Measurements from ENCODE around the gene TRAF5.
"Not testable (repeated sequence)": the region's sequence is repeated elsewhere in the genome, so short reads cannot be mapped to it uniquely, and the experiment has no call there.

TRAF5 gene

DNA sequence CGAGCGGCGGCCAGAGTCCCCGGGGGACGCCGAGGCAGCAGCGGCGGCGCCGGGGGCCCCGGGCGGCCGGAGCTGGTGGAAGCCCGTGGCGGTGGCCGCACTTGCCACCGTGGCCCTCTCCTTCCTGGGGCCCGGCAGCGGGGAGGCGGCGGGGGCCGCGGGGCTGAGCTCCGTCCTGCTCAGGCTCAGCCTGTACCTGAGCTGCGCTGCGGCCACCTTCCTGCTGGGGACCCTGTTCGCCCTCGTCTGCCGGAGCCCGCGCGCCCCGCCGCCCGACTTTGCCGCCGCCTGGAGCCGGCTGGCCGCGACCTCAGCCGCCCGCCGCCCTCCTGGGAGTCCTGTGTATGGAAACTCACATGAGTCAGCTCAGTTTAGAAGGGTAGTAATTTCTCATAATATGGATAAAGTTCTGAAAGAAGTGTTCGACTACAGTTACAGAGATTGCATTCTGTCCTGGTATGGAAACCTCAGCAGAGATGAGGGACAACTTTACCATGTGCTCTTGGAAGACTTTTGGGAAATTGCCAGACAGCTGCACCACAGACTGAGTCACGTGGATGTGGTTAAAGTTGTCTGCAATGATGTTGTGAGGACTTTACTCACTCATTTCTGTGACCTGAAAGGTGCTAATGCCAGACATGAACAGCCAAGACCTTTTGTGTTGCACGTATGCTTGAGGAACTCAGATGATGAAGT, 90.1 kb downstream of the TRAF5 start:
- in situ Hi-C loops (cut with MboI; ENCODE audit: low sequenced_read_pairs) = not testable (repeated sequence)

DNA sequence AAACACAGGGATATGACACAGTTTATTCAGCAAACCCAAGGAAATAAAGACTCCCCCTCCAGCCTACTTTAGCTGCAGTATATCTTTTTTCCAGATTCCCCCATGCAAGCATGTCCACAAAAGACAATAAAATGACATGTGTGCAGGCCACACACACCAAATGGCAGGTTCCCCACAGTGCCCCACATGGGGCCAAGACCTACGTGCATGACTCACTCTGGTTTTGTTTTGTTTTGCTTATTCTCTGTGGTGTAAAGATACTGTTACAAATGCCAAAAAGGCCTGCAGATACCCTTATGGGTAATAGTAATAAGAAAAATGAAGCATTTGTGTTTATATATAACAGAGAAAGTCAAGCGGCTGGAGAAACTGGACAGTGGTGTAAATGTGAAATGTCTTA, 93.8 kb downstream of the TRAF5 start:
- in situ Hi-C loops (cut with MboI; ENCODE audit: low sequenced_read_pairs) = no loop called here

DNA sequence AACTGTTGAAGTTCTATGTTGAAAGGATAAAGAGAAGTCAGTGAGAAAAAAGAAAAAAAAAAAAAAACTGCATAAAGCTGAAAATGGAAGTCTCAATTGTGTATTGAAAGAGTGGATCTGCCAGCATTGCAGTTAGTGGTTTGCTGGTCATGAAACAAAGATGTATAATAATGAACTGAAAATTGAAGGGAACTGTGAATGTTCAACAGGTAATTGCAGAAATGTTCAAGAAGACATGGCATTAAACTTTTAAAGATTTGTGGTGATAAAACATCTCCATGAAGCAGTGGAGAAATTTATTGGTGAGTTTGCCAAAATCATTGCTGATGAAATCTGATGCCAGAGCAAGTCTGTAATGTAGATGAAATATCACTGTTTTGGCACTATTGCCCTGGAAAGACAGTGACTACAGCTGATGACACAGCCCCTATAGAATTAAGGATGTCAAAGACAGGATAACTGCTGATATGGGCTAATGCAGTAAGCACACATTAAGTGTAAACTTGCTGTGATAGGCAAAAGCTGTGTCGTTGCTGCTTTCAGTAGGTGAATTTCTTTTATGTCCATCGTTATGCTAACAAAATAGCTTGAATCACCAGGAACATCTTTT, 94.3 kb downstream of the TRAF5 start:
- in situ Hi-C loops (cut with MboI; ENCODE audit: low sequenced_read_pairs) = no loop called here

DNA sequence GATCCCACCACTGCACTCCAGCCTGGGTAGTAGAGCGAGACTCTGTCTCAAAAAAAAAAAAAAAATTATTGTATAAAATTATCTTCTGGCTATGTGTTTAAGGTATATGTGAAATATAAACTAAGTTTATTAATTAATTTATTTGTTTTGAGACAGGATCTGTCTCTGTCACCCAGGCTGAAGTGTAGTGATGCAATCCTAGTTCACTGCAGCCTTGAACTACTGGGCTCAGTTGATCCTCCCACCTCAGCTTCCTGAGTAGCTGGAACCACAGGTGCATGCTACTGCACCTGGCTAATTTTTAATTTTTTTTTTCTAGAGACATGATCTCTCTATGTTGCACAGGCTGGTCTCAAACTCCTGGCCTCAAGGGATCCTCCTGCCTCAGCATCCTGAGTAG, 97.4 kb downstream of the TRAF5 start:
- in situ Hi-C loops (cut with MboI; ENCODE audit: low sequenced_read_pairs) = no loop called here

Measured in HL-60/S4 (cell line).